ENCODE results near the gene THADA. TPM values are rescaled to one million over a fixed set of nuclear protein-coding genes. Genes with fewer than 3 reads are reported as not detected.

The THADA gene
- total RNA-seq, 1 experiment from 2014 or later = 20.1 TPM

GRCh38 chr2:43460174-43460546 lies 135.7 kb downstream of the THADA start:
- Mint-ChIP-seq H3K4me3 (no peak overlapping the region), H3K36me3 (ENCODE audit: insufficient read depth in 1 of 3, low read depth in 3 of 3) (no peaks in the 10 kb centered on the region), H3K9me3 (no peaks in the 10 kb centered on the region), H3K4me1 (peaks cover 4 to 8% of the 10 kb centered on the region in 2 experiments), H3K27ac (no peak overlapping the region), H3K27me3 (ENCODE audit: low read depth) (no peaks in the 10 kb centered on the region)
- H3K79me1 ChIP-seq (ENCODE audit: insufficient read depth, low read depth, low read length, poor library complexity, severe bottlenecking) = no peaks in the 10 kb centered on the region
- H2AK5ac ChIP-seq (ENCODE audit: insufficient read length, low read length) = no peak overlapping the region
- no peak overlapping the region for H4K91ac ChIP-seq (ENCODE audit: insufficient read length, low read depth, low read length)
- no peak overlapping the region for H3K9ac ChIP-seq (ENCODE audit: extremely low read depth, insufficient read length, low read length)
- H3K23me2 ChIP-seq (ENCODE audit: insufficient read length, low read depth, low read length, poor library complexity, severe bottlenecking) = no peaks in the 10 kb centered on the region
- no peak for TF ChIP-seq CTCF (conservative IDR thresholded peaks at IDR 0.05)
- H3K4ac ChIP-seq (ENCODE audit: low read depth, low read length) = no peak overlapping the region
- H3K79me2 ChIP-seq (ENCODE audit: insufficient read depth, low read length) = no peaks in the 10 kb centered on the region
- no peak overlapping the region for H2BK20ac ChIP-seq (ENCODE audit: low read depth, low read length, poor library complexity, severe bottlenecking)
- H3T11ph ChIP-seq (ENCODE audit: low read length) = no peak overlapping the region
- H3K4me2 ChIP-seq (ENCODE audit: insufficient read depth, insufficient read length, low read length) = no peak overlapping the region
- H4K20me1 ChIP-seq (ENCODE audit: control insufficient read depth, insufficient read depth, insufficient read length) = no peaks in the 10 kb centered on the region
- WGBS (ENCODE audit: extremely low coverage, insufficient read length, low lambda C conversion rate) = no CpG with 5 or more reads among the region's 1 CpG
- H2BK15ac ChIP-seq (ENCODE audit: low read depth, low read length) = no peak overlapping the region
- H3K14ac ChIP-seq (ENCODE audit: insufficient read depth, low read length) = no peak overlapping the region
- H3K9me3 ChIP-seq (ENCODE audit: control insufficient read depth, low read depth, low read length) = no peaks in the 10 kb centered on the region
- H2BK12ac ChIP-seq (ENCODE audit: insufficient read length, low read depth, low read length) = no peak overlapping the region
- no peaks in the 10 kb centered on the region for H3K4me1 ChIP-seq (ENCODE audit: insufficient read depth, low read length)
- no peak for DNase-seq
- H4K5ac ChIP-seq (ENCODE audit: insufficient read length, low read depth, low read length) = no peak overlapping the region
- no peak overlapping the region for H3K27ac ChIP-seq (ENCODE audit: insufficient read length, low read depth, low read length)
- no peak overlapping the region for H3K56ac ChIP-seq (ENCODE audit: insufficient read length, low read depth, low read length)
- H4K8ac ChIP-seq (replicated peaks; ENCODE audit: insufficient read length, low read depth, low read length) = no peak overlapping the region
- H2BK120ac ChIP-seq (ENCODE audit: low read depth, low read length, poor library complexity, severe bottlenecking) = no peak overlapping the region
- no peak overlapping the region for H2AFZ ChIP-seq (ENCODE audit: low read length)
- H2BK5ac ChIP-seq (ENCODE audit: insufficient read length, low read length) = no peak overlapping the region
- no peaks in the 10 kb centered on the region for H3K27me3 ChIP-seq (ENCODE audit: insufficient read depth, low read length)
- no peak overlapping the region for H3K18ac ChIP-seq (ENCODE audit: insufficient read length, low read depth, low read length)
- no peak overlapping the region for H3K23ac ChIP-seq (ENCODE audit: insufficient read length, low read depth, low read length)

Data from H9 (cell line).